ENCODE data around the gene HNRNPR.

HNRNPR gene

GRCh38 chr1:23344111-23344986 lies at the start of gene HNRNPR:
Gene HNRNPR, minus strand, starts transcription at chr1:23344284. Its CDS starts 3,276 bp downstream, at chr1:23341008.
- peak within 1 kb of the TSS; percentile 85 for H3K4me3 ChIP-seq (ENCODE audit: low read depth, low read length)

GRCh38 chr1:23393706-23394105 lies 49.6 kb upstream of the HNRNPR start:
- DNase-seq (ENCODE audit: low read depth): no peak
- in situ Hi-C loops (cut with HindIII; ENCODE audit: low sequenced_read_pairs): no loop called here
- TF ChIP-seq CTCF (IDR thresholded peaks at IDR 0.05; ENCODE audit: low read depth, low read length, missing control alignments): no peak
- no peak overlapping the region for H3K4me3 ChIP-seq (ENCODE audit: low read depth, low read length)

More at GRCh38 chr1:23344111-23344986, at the start of gene HNRNPR:
- no peak for TF ChIP-seq CTCF (IDR thresholded peaks at IDR 0.05; ENCODE audit: low read depth, low read length, missing control alignments)
- DNase-seq (ENCODE audit: low read depth): peak; percentile 100
- in situ Hi-C loops (cut with HindIII; ENCODE audit: low sequenced_read_pairs): no loop called here

GRCh38 chr1:23392125-23392855 lies 48.2 kb upstream of the HNRNPR start:
- no peak for TF ChIP-seq CTCF (IDR thresholded peaks at IDR 0.05; ENCODE audit: low read depth, low read length, missing control alignments)
- in situ Hi-C loops (cut with HindIII; ENCODE audit: low sequenced_read_pairs): no loop called here
- no peak for DNase-seq (ENCODE audit: low read depth)
- no peak overlapping the region for H3K4me3 ChIP-seq (ENCODE audit: low read depth, low read length)

GRCh38 chr1:23389837-23390321 lies 45.8 kb upstream of the HNRNPR start:
- no peak overlapping the region for H3K4me3 ChIP-seq (ENCODE audit: low read depth, low read length)
- in situ Hi-C loops (cut with HindIII; ENCODE audit: low sequenced_read_pairs): loop anchor here (5.0 kb wide), 1 partner anchor 43 kb away; no protein-coding TSS in a partner anchor
- DNase-seq (ENCODE audit: low read depth): no peak
- no peak for TF ChIP-seq CTCF (IDR thresholded peaks at IDR 0.05; ENCODE audit: low read depth, low read length, missing control alignments)

DNA sequence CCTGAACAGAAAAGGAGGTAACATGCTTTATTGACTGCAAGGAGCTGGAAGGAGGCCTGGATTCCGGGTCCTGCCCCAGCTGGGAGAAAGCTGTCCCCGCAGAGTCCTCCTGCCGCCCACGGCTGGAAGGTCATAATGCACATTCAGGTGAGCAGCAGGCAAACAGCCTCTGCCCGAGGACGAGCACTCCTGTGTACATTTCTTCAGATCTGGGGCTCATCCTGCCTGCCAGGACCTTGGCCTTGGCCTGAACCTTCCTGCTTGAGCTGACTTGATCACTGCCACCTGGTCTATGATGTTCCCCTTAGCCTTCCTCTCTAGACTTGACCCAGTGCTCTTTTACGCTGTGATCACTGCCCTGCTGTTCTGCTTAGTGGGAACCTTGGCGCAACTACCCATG lies 43.4 kb upstream of the HNRNPR start:
- in situ Hi-C loops (cut with HindIII; ENCODE audit: low sequenced_read_pairs): loop anchor here (5.0 kb wide), 1 partner anchor 40 kb away; no protein-coding TSS in a partner anchor
- no peak for DNase-seq (ENCODE audit: low read depth)
- no peak overlapping the region for H3K4me3 ChIP-seq (ENCODE audit: low read depth, low read length)
- no peak for TF ChIP-seq CTCF (IDR thresholded peaks at IDR 0.05; ENCODE audit: low read depth, low read length, missing control alignments)

GRCh38 chr1:23385119-23385621 lies 41.1 kb upstream of the HNRNPR start:
- no peak for DNase-seq (ENCODE audit: low read depth)
- no peak for TF ChIP-seq CTCF (IDR thresholded peaks at IDR 0.05; ENCODE audit: low read depth, low read length, missing control alignments)
- in situ Hi-C loops (cut with HindIII; ENCODE audit: low sequenced_read_pairs): loop anchor here (5.0 kb wide), 1 partner anchor 38 kb away; no protein-coding TSS in a partner anchor
- no peak overlapping the region for H3K4me3 ChIP-seq (ENCODE audit: low read depth, low read length)

Measured in astrocyte of the cerebellum (primary cell).